SH-SY5Y (cell line): ENCODE results near the gene LAMA3.

Experiments
- GATA2 ChIP-seq: IDR thresholded peaks from 2 replicates; pipeline ENCODE4 v1.6.1; 2011; ENCODE audit warnings: mild to moderate bottlenecking, low read depth, low read length
- GATA3 ChIP-seq: IDR thresholded peaks from 2 replicates; pipeline ENCODE4 v1.6.1; 2011; ENCODE audit warnings: low read depth, mild to moderate bottlenecking, low read length, moderate library complexity

DNA sequence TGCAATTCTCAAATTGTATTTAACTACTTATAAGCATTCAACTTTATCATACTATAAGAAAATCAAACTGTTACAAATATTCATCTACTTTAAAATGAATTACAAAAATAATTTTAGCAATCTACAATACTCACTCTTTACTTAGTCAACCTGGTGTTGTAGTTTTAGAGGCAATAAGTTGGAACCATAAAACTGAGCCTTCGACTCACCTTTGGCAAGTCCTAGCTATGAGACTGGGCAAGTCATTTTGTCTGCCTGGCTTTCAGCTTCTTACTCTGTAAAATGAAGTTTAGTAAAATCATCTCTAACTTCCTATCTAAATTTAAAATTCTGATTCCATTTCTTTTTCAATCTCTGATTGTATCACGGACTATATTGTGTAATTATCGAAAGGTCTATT, 161.0 kb downstream of the LAMA3 start:
- TF ChIP-seq GATA2 (no peak), GATA3 (no peak)
